ENCODE measurements around the gene BRPF1. TPM values are rescaled to one million over a fixed set of nuclear protein-coding genes. Genes with fewer than 3 reads are reported as not detected.

BRPF1 gene
- total and polyA plus RNA-seq, 8 donors, result 5.8 to 10.8 (median 8.4) TPM

DNA sequence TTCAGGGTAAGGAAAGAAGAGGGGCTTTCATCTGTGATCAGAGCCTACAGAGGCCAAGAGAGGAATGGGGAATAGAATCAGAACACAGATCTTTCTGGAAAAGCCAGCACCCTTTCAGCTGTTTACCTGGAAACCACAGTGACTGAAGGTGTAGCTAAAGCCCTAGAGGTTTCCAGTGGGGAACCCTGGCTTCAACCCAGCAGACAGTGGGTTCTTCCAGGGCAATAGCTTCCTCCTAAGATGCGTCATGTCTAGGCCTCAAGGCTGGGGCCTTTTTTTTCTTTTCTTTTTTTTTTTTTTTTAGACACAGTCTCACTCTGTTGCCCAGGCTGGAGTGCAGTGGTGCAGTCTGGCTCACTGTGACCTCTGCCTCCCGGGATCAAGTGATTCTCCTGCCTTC is 31.0 kb upstream of the BRPF1 start:
- Histone ChIP-seq H3K36me3 (peaks cover 0 to 9% (median 7%) of the 10 kb centered on the region in 3 donors), H3K4me3 (no peak overlapping the region), H3K9me3 (no peaks in the 10 kb centered on the region), H3K4me1 (peaks cover 0 to 11% (median 0%) of the 10 kb centered on the region in 3 donors), H3K27ac (no peak overlapping the region), H3K27me3 (no peaks in the 10 kb centered on the region)
- ATAC-seq, result no peak
- no peak for FAIRE-seq
- DNase-seq, result no peak
- intact Hi-C loops (cut with DNase I), result no loop called here
- 83 to 90% methylated on average over 2 of the region's 2 CpGs for WGBS, 2 donors
- TF ChIP-seq, protein P1, sequence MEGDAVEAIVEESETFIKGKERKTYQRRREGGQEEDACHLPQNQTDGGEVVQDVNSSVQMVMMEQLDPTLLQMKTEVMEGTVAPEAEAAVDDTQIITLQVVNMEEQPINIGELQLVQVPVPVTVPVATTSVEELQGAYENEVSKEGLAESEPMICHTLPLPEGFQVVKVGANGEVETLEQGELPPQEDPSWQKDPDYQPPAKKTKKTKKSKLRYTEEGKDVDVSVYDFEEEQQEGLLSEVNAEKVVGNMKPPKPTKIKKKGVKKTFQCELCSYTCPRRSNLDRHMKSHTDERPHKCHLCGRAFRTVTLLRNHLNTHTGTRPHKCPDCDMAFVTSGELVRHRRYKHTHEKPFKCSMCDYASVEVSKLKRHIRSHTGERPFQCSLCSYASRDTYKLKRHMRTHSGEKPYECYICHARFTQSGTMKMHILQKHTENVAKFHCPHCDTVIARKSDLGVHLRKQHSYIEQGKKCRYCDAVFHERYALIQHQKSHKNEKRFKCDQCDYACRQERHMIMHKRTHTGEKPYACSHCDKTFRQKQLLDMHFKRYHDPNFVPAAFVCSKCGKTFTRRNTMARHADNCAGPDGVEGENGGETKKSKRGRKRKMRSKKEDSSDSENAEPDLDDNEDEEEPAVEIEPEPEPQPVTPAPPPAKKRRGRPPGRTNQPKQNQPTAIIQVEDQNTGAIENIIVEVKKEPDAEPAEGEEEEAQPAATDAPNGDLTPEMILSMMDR (IDR thresholded peaks at IDR 0.05), result no peak

DNA sequence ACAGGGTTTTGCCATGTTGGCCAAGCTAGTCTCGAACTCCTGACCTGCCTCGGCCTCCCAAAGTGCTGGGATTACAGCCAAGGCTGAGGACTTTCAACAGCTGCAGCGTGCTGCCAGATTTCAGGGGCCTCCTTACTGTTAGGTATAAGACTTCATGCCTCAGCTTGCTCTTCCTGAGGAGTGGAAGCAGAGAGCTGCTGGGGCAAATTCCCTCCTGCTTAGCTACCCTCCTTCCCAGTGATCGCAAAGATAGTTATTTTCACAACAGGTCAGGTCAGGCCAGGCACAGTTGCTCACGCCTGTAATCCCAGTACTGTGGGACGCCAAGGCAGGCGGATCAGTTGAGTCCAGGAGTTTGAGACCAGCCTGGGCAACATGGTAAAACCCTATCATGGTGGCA is 30.5 kb upstream of the BRPF1 start:
- no peak overlapping the region for H3K4me3 ChIP-seq
- TF ChIP-seq, protein P1 (IDR thresholded peaks at IDR 0.05), result no peak
- no peak for DNase-seq
- H3K27ac ChIP-seq, result no peak overlapping the region
- H3K36me3 ChIP-seq, result peaks cover 0 to 9% (median 7%) of the 10 kb centered on the region in 3 donors
- intact Hi-C loops (cut with DNase I), result no loop called here
- WGBS, 2 donors, result 91 to 95% methylated on average over 7 of the region's 7 CpGs
- FAIRE-seq, result no peak
- H3K4me1 ChIP-seq, result peaks cover 0 to 11% (median 0%) of the 10 kb centered on the region in 3 donors
- no peak for ATAC-seq
- no peaks in the 10 kb centered on the region for H3K9me3 ChIP-seq
- no peaks in the 10 kb centered on the region for H3K27me3 ChIP-seq

DNA sequence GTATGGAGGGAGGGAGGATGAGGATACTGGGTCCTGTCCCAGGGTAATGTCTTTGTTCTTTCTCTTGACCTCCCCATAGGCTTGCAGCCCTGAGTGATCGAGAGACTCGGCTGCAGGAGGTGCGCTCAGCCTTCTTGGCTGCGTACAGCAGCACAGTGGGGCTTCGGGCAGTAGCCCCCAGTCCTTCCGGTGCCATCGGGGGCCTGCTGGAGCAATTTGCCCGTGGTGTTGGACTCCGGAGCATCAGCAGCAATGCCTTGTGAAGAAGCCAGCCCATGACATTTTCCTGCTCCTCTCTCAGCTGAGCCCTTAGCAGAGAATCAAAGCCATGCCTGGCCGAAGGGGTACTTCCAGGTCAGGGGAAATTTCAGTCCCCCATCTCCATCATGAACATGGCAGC is 29.8 kb upstream of the BRPF1 start:
- intact Hi-C loops (cut with DNase I), result no loop called here
- Histone ChIP-seq H3K4me3 (no peak overlapping the region), H3K36me3 (peaks cover 0 to 9% (median 7%) of the 10 kb centered on the region in 3 donors), H3K27ac (no peak overlapping the region), H3K27me3 (no peaks in the 10 kb centered on the region), H3K9me3 (no peaks in the 10 kb centered on the region), H3K4me1 (peaks cover 0 to 11% (median 0%) of the 10 kb centered on the region in 3 donors)
- FAIRE-seq, result no peak
- WGBS, 2 donors, result 93 to 95% methylated on average over 10 of the region's 10 CpGs
- ATAC-seq, result no peak
- DNase-seq, result no peak
- TF ChIP-seq, protein P1 (IDR thresholded peaks at IDR 0.05), result no peak

DNA sequence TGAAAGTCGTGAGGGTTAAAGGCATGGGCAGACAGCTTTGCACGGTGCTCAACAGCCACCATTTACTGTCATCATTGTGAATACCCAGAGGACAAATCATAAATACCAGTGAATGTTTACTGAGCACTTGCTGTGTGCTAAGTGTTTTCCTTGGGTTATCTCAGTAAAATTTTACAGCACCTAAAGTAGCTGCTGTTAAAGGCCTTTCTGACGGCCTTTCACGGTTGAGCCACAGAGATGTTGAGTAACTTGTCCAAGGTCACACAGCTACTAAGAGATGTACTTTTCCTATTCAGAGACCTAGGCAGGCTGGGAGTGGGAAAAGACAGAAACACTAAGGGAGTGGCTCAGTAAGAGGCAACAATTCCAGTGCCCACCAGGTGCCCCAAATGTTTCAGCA is 28.3 kb upstream of the BRPF1 start:
- intact Hi-C loops (cut with DNase I), result no loop called here
- 71 to 73% methylated on average over 4 of the region's 4 CpGs for WGBS, 2 donors
- Histone ChIP-seq H3K9me3 (no peaks in the 10 kb centered on the region), H3K27ac (no peak overlapping the region), H3K27me3 (no peaks in the 10 kb centered on the region), H3K36me3 (peaks cover 0 to 3% (median 0%) of the 10 kb centered on the region in 3 donors), H3K4me1 (peaks cover 0 to 11% (median 0%) of the 10 kb centered on the region in 3 donors), H3K4me3 (no peak overlapping the region)
- FAIRE-seq, result no peak
- ATAC-seq, result no peak
- TF ChIP-seq, protein P1 (IDR thresholded peaks at IDR 0.05), result no peak
- DNase-seq, result no peak

DNA sequence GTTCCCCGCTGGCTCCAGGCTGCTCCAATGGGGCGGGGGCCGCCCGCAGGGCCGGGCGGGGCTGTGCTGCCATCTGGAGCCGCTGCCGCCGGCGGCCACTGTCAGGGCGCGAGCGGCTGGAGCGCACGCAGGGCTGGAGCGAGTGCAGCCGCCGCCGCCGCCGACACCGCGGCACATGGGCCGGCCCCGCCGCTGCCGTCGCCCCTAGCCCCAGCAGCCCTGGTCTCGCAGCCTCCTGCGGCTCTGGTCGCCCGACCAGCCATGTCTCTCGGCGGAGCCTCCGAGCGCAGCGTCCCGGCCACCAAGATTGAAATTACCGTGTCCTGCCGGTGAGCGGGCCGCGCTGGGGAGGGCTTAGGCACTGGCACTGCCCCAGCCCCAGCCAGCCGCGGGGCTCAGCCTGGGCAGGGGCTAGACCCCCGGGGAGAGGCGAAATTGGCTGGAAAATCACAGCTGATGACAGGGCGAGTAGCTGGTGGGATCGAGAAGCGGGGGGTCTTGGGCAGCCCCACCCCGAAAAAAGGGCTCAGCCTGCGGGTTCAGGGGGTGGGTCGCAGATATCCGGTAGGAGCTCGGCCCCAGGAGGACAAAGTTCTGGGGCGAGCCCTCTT is 27.7 kb upstream of the BRPF1 start, which contains the start of gene CPNE9:
Gene CPNE9 (plus strand): TSS at position 98 of the 611 bp plus-strand sequence. CDS start 164 bp downstream, at position 262.
- whole genome bisulfite sequencing, 2 donors, result 2 to 3% methylated on average over 47 to 56 of the region's 56 CpGs
- H3K4me3 ChIP-seq, result peak within 1 kb of the TSS in 2 of 4 donors; percentile 4 to 33
- no peak for FAIRE-seq

More for the DNA sequence above, 27.7 kb upstream of the BRPF1 start, which contains the start of gene CPNE9:
- Histone ChIP-seq H3K36me3 (no peaks in the 10 kb centered on the region), H3K4me1 (peaks cover 0 to 11% (median 0%) of the 10 kb centered on the region in 3 donors), H3K27ac (no peak within 1 kb of the TSS), H3K27me3 (no peaks in the 10 kb centered on the region), H3K9me3 (no peaks in the 10 kb centered on the region)
- intact Hi-C loops (cut with DNase I), result no loop called here
- TF ChIP-seq, protein P1 (IDR thresholded peaks at IDR 0.05), result no peak
- ATAC-seq (peak; percentile 36 to 66 (median 55)), DNase-seq (peak in 1 of 6 donors; percentile 64)
